NOMO-1 (cell line): ENCODE measurements around the gene NFXL1.
A peak's percentile ranks its signal among the peaks of the same experiment; 100 is the strongest.

Experiments
- DNase-seq, 2 experiments: peaks; one replicate each; lab custom pipeline; 2025; ENCODE audit not compliant: unreplicated experiment in 2 of 2; lab: John Stamatoyannopoulos, UW

Gene NFXL1

DNA sequence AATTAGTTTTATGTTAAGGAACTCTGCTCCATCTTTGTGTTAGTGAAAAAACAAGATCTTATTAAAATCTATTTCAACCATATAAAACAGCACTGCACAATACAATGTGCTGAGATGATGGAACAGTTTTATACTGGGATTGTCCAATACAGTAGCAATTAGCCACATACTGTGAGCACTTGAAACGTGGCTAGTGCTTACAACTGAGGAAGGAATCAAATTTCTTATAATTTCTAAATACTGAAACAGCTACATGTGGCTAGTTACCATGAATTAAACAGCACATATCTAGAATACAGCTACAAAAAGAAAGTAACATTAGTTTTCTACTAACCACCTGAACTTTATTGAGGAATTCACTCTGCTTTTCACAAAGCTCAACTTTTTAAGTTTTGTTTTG lies 14.7 kb downstream of the NFXL1 start:
- DNase-seq = no peak

DNA sequence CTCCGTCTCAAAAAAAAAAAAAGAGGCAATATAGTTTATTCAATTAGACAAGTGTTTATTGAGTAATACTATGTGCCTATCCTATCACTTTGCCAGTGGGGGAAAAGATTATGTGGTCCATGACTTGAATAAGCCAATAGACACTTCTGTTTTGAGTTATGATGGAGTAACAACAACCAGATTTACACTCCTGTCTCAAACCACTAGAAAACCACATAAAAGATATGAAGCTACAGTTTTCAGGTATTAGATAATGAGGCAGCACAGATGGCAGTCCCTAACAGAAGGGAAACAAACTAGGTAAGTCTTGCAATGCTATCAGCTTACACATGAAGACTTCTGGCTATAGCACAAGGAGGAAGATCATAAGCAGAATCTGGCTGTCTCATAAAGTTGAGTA lies 22.5 kb downstream of the NFXL1 start:
- DNase-seq = no peak

DNA sequence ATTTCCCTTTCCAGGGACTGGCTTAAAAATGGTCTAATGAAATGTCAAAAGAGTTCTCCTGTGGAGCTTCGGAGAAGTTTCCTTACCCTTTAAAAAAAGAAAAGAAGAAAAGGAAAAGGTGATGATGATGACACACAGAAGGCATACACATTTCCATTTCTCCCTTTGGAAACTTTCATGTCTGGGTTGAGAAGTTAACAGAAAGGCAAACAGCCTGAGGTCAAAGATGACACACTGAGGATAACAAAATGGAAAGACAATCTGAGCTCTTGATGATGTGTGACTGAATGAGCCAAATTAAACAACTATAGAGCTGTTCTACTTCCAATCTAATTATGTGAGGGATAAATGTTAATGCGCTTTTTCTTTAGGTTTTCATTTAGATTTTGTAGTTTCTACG lies 32.2 kb downstream of the NFXL1 start:
- no peak for DNase-seq

DNA sequence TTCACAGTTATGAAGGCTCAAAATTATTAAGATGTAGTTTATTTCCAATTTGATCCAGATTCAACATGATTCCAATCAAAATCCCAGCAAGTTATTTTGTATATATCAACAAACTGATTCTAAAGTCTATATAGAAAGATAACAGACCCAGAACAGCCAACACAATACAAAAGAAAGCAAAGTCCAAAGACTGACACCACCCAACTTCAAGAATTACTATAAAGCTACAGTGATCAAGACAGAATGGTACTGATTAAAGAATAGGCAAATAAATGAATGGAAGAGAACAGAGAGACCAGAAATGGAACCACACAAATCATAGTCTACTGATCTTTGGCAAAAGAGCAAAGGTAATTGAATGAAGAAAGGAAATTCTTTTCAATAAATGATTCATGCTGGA lies 34.9 kb downstream of the NFXL1 start:
- no peak for DNase-seq

DNA sequence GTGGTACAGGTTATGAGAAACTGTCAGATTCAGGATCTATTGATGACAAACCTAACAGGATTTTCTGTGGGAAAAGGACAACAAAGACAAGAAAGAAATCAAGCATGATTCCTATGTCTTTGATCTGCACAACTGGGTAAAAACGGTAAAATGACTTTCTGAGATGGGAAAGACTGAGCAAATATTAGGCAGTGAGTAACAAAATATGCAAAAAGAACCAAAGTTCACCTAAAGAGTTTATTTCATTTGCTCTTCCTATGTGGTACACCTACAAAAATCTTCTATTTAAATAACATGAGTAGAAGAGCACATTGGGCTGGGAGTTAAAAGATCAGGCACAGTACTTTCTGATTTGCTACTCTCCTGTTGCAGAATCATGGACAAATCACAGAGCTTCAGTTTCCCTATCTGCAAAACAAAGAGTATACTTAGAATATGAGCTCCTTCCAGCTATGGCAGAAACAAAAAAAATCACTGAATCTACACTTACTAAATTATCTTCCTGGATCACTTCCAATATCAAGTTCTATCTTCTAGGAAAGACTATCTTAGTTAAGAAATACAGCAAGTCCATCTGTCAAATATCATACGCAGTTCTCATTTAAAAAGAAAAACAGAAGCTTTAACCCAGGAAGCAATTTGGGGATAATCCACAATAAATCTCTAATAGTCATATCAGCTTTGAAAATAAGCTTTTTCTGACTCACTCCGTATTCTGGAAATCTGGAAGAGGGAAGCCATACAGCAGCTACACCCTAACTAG lies 37.4 kb downstream of the NFXL1 start:
- no peak for DNase-seq

DNA sequence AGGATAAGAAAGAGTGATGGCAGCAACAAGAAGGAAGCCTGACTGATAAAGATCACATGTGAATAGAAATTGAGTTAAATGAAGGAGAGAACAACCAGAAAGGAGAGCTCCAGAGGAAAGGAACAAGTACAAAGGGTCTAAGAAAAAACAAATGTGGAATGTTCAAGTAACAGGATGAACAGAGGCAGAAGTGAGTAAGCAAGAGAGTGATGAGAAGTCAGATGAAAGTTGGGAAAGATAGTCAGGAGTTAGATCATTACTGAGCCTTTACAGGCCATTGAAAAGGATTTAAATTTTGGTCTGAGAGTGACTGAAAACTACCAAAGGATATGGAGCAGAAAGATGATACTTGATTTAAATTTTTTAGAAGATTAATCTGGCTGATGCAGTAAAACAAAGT lies 38.1 kb downstream of the NFXL1 start:
- no peak for DNase-seq

DNA sequence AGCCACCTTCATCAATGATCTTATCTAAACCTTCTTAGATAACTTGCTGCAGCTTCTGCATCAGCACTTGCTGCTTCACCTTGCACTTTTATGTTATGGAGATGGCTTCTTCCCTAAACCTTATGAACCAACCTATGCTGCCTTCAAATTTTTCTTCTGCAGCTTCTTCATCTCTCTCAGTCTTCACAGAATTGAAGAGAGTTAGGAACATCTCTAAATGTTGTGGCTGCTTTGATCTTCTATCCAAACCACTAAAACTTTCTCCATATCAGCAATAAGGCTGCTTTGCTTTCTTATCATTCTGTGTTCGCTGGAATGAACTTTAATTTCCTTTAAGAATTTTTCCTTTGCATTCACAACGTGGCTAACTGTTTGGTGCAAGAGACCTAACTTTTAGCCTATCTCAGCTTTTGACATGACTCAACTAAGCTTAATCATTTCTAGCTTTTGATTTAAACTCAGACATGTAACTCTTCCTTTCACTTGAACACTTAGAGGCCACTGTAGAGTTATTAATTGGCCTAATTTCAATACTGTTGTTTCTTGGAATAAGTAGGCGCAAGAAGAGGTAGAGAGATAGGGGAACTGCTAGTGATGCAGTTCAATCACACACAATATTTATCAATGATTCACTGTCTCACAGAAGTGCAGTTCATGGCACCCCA lies 40.4 kb downstream of the NFXL1 start:
- no peak for DNase-seq

DNA sequence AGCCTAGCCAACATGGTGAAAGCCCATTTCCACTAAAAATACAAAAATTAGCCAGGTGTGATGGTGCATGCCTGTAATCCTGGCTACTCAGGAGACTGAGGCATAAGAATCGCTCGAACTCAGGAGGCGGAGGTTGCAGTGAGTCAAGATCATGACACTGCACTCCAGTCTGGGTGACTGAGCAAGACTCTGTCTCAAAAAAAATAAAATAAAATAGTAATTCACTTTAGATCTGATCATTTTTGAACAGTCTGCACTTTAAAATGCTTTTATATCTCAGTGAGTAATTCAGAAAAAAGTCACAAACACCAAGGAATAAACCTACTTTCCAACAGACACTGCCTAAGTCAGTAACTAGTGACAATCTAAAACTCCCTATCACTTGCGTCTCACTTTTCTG lies 50.9 kb downstream of the NFXL1 start:
- no peak for DNase-seq

DNA sequence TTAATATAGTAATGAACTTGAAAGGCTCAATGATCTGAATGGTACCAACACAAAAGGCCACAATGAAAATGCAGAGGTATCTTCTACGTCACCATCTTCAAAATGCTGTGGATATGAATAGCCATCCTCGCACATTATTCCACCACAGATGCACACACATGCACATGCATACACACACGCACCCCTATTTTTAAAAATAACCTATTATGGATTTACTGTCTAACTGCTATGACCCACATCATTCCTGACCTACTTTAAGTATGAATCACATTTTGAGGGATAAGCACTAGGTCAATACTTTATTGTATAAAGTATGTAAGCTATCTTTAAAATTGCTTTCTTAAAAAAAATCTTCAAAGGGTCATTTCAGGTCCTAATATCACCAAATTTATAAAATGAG lies 52.1 kb downstream of the NFXL1 start:
- DNase-seq = no peak

DNA sequence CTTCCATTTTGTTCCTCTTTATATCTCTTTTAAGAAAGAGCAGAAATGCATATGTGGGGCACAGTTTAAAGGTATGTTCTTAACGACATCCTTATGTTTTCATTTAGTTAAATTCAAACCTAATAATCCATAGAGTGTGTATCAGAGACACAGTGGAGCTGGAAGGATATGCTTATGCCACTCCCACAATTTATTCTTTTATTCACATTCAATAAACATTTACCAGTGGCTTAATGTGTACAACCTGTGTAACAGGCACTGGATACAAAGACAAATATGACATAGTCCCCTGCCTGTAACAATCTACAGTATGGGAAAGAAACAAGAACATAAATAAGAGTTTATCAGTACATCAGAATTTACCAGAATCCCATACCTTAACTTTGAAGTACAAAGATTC lies 54.1 kb downstream of the NFXL1 start:
- DNase-seq = no peak

DNA sequence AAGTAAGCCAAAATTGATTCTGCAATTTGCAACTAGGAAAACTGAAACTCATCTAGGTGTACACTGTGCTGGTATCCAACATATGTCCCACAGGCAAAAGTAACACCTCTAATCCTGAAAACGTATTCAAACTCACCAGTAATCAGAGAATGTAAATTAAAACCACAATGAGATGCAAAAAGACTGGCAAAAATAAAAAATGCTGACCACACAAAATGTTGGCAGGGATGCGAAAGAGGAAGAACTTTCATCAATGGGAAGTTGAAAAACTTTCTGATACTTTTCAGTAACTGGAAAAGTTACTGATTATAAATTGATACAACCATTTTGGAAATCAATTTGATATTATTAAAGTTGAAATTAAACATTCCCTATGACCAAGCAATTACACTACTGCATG lies 56.4 kb downstream of the NFXL1 start:
- DNase-seq = no peak

DNA sequence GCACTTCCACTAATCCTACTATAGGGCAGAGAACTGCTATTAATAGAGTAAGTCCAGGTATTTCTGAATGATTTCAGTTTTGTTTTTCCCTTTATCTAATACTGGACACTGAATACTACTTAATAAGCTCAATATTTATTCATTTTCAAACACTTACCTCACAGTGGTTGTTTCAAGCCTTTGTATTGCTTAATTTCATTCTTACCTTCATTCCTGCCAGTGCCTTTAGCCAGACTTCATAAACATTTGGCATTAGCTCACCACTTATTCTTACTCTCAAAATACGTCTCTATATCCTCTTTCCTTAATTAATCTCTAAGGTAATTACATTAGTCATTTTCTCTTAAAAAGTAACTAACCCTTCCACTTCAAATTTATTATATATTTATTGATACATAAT lies 57.7 kb downstream of the NFXL1 start:
- DNase-seq = no peak

DNA sequence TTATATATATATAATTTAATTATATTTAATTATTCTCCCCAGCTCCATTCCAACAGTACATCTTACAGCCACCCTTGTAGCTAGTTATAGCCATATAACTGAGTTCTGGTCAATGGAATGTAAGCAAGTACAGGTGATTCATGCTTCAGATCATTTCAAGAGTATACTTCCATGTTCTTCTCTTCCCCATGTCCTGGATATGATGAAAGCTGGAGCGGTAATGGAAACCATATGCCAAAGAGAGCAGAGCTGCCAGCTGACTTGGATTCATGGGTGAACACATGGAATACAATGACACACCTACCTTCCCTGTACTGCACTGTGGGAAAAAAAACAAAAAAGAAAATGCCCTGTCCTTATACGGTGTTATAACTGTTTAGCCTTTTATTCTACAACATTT lies 59.0 kb downstream of the NFXL1 start:
- DNase-seq = no peak

DNA sequence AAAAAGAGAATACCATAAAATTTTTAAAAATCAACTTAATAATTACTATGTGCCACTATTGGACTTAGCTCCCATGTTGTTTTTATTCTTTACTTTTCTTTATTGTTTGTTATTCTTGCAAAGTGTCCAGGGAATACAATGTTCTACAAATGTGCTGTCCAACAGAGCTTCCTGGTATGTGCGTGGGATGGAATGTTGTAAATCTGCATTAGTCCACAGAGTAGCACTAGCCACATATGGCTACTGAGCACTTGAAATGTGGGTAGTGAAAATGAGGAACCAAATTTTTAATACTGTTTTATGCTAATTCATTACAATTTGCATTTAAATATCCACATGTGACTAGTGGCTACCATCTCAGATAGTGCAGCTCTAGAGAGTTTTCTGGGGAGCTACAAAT lies 62.2 kb downstream of the NFXL1 start:
- no peak for DNase-seq

DNA sequence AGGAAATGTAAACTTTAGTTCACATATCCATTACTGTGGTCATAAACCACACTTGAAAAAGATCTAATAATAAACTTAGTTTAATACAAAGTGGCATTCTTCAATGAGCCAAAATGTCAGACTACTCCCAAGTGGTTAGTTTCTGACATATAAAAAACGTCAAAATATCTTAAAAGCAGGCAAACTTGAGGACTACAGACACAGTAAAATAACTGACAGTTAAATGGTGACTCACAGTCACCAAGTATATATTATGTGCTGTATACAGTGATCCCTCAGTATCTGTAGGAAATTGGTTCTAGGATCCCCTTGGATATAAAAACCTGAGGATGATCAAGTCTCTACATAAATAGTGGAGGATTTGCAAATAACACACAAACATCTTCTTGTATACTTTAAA lies 64.9 kb downstream of the NFXL1 start:
- DNase-seq = no peak

DNA sequence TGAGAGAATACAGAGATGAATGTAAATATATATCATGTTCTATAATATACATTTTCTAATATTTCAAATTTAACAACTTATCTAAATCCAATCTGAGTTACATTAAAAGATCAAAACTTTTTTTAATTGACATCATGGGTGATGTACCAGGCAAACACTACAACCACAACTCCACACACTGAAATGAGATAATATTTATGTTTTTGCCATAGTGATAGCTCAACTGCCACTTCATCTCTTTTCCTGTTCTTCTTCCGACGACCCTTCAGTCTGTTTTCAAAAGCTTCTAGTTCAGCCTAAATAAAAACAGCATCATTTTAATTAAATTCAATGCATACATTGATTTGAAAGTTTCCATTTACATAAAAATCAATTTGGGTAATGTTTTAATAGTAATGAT lies 66.3 kb downstream of the NFXL1 start:
- no peak for DNase-seq

DNA sequence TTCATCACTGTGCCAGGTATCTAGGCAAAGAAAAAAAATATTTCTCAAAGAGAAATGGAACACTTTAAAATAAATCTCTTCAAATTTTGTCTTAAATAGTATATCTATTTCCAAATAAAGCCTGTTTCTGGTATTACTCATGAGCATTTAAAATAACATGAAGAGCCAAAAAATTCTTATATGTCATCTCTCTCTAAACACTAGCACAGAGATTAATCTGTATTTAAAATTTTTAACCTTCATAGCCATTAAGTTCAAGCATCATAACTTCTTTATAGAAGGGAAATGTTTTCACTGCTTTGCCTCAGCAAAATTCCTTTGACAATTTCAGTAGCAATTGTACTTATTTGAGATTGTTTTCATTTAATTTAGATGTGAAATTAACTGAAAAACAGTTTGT lies 71.4 kb downstream of the NFXL1 start:
- DNase-seq = no peak

DNA sequence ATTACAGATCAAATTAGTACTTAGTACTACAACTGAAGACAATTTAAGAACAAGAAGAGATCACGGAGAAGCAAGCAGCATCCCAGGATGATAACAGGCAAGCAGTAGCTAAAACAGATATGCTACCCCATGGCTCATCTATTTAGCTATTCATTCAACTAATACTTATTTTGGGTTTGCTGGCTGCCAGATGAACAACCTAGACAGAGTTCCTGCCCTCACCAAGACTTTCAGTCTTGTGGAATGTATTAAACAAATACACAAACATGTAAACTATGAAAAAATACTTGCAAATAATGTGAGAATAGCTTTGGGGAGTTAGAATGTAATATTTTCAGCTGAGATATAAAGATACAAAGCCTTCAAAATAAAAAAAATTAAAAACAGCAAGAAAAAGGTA lies 74.1 kb downstream of the NFXL1 start:
- DNase-seq = no peak

DNA sequence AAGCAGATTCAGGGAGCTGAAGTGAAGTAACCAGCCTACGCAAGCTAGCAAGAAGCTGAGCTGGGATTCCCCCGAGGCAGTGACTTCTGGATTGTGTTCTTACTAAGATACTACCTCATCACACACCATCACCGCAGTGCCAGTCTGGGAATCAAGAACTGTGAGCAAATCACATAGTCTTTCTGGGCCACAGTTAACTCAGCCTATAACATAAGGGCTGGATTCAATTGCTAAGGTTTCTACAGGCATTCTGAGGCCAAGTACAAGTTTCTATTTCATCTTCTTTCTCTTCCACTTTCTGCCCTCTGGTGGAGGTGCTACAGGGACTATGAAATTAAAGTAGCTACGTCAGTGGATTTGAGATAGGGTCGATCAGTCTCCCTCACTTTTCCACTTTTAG lies 75.1 kb downstream of the NFXL1 start:
- peak; percentile 7 to 13 for DNase-seq

DNA sequence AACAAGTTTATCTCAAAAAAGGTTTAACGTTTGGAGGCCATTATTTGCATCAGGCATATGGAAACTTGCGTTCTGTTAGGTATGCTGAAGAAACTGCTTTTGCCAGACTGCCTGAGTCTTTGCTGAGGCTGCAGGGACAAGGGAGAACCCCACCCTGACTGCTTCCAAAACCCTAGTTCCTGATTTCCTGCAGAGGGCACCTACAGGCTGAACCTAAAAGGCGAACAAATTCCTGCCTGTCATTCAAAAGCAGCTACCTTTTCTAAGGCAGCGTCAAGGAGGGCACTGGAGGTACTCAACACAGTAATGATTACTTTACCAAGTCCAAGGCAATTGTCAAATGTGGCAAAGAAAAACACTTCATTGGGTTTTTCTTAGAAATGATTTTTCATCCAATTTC lies 75.9 kb downstream of the NFXL1 start:
- DNase-seq = no peak

DNA sequence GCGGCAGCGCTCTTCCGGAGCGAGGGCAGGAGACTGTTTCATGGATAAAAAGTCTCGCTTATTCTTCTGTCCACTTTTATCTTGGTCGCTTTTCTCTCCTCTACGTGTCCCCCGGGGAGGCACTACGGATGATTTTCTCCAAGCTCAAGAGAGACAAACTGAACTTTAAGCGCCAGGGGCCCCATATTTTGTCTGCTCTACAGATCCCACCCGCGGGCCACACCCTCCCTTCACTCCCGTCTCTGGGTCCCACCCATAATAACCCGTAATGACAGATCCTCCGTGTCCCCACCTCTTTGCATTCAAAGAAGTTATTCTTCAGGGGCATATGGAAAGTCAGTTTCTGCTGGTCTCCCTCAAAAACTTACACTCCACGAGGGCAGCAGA lies 76.5 kb downstream of the NFXL1 start, which contains the start of gene CORIN:
Gene CORIN (minus strand): TSS at position 160 of the 387 bp plus-strand sequence. CDS start 118 bp downstream, at position 42.
- no peak for DNase-seq

DNA sequence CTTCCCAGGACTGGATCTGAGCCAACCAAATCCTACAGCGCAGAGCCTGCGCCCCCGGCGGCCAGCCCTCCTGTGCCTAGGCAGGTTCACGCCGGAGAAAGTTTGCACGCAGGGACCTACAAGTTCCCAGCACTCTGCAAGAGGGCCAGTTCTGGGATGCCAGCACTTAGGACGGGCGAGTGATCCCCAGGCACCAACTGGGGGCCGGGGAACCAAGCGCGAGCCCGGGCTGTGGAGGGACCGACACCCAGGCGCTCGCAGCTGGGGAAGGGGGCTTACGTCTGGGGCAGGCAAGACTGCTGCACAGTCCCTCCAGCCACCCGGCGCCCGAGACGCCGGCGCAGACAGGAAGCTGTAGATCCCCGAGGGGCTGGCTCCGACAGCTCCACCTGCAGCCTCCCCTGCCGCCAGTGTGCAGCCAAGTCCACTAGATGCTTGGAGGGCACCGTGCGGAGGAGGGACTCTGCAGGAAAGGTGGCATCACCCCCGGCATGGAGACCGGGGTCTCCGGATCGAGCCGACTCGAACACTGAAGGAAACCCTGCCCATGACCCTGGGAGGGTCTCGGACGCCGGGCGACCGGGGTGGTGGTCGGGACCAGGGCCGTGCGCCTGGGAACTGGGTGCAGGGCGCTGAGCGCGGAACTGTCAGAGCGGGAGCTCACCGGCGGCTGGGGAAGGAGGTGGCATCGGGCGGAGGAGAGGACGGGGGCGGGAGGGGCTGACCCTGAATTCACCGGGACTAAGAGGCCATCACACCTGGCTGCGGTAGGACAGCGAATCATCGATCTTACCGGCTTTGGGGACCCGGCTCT lies 77.1 kb downstream of the NFXL1 start:
- peak; percentile 22 for DNase-seq
